Endometrial microvascular endothelial cells (primary cell): ENCODE results near the gene QRSL1. TPM values are rescaled to one million over a fixed set of nuclear protein-coding genes. Genes with fewer than 3 reads are reported as not detected.

Experiments used
- in situ Hi-C: cut with HindIII; loops from 2 replicates; pipeline ENCODE4 v1.10.0; 2017; ENCODE audit warnings: low sequenced_read_pairs, low pct_unique_long_range_greater_than_20kb; ENCODE audit errors: inconsistent ontology term
- total RNA-seq: library from RNA; depleted of rRNA; stranded (reverse); fragments of >200 nt; gene quantifications from one replicate; pipeline ENCODE4 v1.2.3, GENCODE V29; 2015; ENCODE audit errors: inconsistent ontology term

QRSL1 gene
- total RNA-seq, 1 donor from 2014 or later, result 9.2 TPM

DNA sequence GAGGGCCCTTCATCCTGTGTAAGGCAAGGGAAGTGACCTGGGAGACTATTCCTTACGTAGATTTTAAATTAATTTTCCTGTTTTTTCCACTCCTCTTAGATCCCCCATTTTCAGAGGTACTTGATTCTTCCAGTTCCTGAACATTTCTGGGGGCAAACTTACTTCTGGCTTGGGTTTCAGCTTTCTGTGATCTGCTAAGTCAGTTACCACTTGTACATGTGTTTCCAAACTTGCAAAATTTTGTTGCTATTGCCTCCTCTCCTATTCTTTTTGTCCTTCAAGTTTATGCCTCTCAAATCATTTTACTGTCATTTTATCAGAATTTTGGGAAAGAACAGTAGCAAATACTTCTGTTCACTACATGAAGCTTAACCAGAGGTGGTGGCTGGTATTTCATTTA is 81.2 kb downstream of the QRSL1 start:
- in situ Hi-C loops, result no loop called here

DNA sequence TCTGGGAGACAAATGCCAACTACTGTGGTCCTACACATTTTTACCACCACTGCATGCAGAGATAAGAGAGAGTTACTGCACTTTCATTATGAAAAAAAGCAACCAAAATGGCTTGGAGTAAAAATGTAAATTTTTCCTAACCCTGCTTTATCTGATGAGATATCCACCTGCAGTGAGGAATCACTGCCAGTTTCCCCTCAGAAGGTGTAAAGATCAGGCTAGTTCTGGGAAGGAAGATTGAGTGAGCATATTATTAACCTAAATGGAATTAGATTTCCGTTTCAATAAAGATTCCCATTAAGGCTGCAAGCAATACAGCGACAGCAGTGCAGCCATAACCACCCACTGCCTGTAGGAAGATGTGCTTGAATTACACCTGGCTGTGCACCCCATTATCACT is 84.9 kb downstream of the QRSL1 start:
- in situ Hi-C loops, result no loop called here

DNA sequence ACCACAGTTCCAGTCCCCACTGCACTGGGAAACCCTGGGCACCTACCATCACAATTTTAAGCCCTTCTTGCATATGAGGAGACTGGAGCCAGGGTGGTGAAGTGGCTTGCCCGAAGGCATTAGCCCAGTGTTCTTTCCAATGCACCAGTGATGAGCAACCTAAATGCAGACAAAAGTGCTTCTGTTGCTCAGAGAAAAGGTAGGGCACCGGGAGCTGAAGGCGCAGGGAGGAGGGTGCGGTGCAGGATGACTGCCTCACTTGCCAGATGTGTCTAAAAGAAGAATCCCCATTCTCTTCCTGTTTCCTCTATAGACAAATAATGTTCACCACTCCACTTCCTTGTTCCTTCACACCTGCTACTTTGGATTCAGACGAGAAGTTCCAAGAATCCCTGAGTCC is 86.5 kb downstream of the QRSL1 start:
- in situ Hi-C loops, result no loop called here

DNA sequence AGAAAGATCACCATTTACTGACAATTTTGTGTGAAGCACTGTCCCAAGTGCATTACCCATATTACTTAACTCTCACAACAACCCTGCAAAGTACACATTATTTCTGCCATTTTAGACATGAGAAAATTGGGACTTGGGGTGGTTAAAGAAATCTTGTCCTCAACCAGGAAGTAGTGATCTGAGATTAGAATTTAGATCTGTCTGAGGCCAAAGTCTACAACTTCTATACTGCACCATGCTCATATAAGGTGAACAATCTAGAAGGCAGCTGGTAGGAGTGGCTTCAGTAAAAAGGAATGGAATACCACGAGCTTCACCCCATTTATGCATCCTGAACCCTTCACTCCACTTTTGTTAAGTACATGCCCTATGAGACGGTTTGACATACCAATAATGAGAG is 87.6 kb downstream of the QRSL1 start:
- in situ Hi-C loops, result no loop called here

Other genes with a start within 250 kb of the QRSL1 start
- 11.3 TPM for gene RTN4IP1, start 80 bp upstream of the QRSL1 start, total RNA-seq